GM18526 (cell line): Measurements from ENCODE around the gene P4HB.

Source experiments
- POLR2A ChIP-seq: IDR thresholded peaks from 3 replicates; pipeline ENCODE4 v1.6.1; 2011; ENCODE audit not compliant: insufficient read length; ENCODE audit errors: extremely low read depth

P4HB gene

GRCh38 chr17:81884968-81885367, 24.6 kb upstream of the P4HB start:
- TF ChIP-seq POLR2A, result no peak

DNA sequence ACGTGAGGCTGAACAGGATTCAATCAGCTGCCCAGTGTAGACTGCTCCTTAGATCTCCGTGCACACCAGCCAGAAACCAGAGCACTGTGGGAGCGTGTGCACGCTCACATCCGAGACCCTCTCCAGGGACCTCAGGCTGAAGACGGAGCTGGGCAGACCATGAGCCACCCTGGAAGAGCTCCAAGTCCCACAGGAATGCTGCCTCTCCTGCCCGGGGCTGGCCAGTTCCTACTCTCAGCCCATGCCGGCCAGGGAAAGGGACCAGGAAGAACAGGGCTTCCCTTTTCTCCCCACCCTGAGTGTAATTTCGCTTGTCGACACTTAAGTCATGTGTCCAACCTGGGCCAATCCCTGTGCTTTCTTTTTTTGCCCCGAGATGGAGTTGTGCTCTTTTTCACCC, 24.2 kb upstream of the P4HB start:
- no peak for TF ChIP-seq POLR2A

DNA sequence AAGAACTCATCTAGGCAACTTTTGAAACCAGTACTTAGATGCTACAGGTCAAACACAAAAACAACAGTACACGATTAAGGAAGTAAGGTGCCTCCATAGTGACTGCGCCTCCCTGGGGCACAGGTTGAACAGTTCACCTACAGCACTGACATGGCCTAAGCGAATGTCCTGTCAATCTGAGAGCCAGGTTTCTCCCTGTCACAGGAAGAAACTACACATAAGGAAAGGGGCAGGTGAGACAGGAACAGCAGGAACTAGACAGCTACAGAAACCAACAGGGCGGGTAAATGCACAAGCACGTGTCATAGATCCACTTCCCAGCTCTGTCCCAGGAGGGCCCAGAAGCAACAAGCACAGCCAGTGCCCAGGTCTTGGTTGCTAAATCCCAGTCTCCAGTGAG, 18.8 kb upstream of the P4HB start:
- TF ChIP-seq POLR2A, result no peak

DNA sequence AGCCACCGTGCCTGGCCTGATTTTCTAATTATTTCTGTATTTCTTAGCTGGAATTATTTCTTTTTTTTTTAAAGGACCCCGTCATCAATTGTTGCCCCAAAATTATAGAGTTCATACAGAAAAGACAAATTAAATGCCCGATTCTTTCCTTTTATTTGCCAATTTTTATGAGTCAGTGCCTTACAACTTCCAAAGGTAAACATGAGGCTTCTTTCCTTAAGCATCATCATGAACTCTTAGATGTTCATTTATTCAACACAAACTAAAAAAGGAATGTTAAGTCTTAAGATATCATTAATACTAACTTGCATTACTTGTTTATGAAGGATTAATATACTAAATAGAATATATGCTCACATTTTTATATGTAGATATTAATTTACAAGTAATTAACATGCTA, 18.0 kb upstream of the P4HB start:
- no peak for TF ChIP-seq POLR2A

DNA sequence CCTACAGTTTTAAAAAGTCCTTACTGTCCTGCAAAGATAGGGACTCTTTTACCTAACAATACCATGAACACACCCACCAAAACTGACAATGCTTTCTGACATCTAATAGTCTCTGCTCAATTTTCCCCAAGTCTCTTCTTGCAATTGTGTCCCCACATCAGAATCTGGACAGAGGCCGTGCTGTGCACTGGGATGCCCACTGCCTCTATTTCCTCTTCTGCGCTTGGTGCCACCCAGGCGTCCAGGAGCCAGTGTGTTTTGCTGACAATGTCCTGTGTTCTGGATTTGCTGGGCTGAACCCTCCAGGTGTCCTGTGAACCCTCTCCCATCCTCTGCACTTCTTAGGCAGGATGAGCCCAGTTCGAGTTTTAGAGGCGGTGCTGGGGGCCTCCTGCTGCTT, 17.2 kb upstream of the P4HB start:
- TF ChIP-seq POLR2A, result no peak

DNA sequence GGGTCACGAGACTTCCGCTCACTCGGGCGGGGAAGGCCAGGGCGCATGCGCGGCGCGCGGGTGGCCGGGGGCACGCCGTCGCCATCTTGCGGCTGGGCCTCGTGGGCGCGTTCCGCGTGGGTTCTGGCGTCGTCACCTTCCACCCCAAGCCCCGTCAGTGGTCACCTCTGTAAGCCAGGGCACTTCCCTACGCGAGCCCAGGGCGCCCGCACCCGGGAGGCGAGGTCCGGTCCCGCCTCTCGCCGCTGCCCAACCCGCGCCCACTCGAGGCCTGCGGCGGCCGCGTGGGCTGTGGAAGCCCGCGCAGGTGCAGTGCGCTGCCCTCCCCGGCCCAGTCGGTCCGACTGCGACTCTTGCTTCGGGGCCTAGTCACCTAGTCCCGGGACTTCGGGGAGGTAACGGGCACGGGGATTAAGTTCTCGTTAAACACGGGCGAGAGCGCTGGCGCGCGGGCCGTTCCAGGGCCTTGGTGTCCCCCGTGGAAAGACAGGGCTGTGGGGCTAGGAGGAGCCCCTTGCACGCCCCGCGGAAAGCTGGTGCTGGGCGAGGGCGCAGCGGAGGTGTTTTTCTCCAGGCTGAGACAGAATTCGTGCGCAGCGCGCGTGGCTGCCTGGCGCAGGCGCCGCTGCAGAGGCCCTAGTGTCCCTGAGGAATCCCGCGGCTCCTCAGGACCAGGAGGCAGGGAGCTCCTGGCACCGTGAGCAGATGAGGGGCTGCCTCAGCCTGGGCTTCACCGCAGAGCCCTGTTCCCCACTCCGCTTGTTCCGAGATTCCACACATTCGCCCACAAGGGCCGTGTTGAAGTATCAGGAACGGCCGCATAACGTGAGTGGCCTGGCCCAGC, 11.3 kb upstream of the P4HB start:
- peak; percentile 84 for TF ChIP-seq POLR2A

- no peak for TF ChIP-seq POLR2A
Measured at GRCh38 chr17:81870981-81871386, 10.6 kb upstream of the P4HB start, which contains the start of gene ARHGDIA. Gene ARHGDIA, minus strand, starts transcription at chr17:81871337. Its CDS starts 1,407 bp downstream, at chr17:81869930.

GRCh38 chr17:81870131-81870980, 10.0 kb upstream of the P4HB start:
- peak; percentile 25 for TF ChIP-seq POLR2A

GRCh38 chr17:81869221-81870130, 9.1 kb upstream of the P4HB start:
- TF ChIP-seq POLR2A, result peak; percentile 32

GRCh38 chr17:81868674-81869220, 8.4 kb upstream of the P4HB start:
- TF ChIP-seq POLR2A, result no peak

DNA sequence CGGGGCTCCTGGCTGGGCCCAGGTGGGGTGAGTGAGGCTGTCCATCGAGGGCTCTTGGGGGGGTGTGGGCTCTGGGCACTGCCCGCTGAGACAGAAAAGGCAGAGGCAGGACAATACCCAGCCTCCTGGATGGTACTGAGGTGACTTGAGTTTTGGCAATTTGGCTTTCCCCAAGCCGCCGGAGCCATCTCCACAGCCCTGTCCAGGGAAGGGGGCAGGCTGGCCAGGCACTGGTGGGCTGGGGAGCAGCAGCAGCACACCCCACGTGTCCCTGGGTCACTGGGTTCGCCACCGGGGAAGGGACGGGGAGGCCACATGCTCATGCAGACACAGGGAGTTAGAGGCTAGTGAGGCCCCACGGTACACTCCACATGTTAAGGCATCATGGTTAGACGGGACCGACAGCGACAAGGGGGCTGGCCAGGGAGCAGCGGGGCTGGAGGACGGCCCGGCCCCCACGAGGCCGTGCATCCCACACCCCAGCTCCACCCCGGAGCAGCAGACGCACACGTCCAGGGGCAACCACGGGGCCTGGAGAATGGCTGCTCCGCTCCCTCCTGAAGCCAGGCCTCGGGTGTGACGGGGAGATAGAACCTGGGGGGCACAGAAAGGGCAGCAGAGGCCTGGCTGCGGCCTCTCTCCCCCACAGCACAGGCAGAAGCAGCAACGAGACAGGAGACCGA, 7.8 kb upstream of the P4HB start:
- TF ChIP-seq POLR2A, result no peak

DNA sequence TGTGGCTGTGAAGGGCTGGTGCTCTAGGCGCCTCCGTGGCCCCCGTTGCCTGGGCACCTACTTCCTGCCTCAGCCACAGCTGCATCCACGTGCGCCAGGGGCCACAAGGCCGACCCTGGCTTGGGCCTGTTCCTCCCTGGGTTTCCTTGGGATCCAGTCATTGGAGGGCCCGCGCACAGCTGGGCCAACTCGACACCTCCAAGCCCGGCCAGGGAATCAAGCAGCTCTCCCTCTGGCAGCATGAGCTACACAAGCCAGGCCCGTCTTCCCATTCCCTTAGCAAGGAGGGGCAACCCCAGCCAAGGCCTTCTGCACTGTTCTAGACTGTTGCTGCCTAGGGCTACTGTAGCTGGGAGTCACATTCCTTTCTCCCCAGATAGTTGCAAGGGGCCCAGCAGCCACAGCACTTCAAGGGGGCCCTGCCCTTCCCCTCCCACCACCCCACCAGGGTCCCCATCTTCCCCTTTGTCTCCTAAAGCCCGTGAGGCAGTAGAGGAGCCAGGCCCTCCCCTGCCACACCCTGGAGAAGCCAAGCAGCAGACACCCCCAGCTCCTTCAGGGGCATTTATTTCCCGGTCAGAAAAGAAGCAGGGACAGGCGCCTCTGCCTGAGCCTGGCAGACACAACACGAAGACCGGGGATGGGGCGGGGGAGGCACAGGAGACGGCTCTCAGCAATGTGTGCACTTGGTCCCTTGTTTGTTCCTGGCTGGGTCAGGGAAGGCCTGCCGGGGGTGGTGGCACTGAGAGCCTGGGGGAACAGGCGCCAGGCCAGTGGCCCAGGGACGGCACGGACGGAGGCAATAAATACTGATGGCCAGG, 7.0 kb upstream of the P4HB start:
- peak; percentile 33 for TF ChIP-seq POLR2A

DNA sequence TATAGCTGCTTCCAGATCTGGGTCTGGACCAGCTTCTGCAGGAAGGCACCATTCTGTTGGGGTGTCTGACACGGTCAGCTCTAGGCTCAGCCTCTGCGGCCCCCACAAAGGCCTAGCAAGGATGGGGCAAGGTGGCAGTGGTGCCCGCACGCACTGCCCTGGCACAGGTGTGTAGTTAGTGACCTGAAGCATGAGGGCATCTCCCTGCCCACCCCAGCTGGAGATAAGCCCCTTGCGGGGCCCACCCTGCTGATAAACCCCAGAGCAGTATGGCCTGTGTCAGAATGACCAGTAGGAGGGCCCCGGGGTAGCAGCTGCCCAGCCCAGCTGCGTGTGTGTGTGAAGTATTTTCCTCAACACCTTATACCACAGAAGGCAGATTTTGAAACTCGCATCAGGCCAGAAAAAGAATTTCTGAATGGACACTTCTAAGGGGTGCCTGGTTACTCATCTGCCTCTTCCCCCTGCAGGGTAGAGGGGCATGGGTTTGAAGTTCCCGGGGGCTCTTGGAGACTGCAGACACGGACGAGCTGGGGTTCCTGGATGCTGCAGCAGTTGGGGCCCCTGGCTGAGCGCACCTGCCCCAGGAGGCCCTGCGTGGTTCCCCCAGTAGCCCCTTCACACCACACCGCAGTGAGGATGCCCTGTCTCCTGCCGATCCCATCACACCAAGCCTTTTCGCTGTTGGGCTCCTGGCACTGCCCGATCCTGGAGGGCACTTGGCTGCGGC, 6.3 kb upstream of the P4HB start:
- TF ChIP-seq POLR2A, result peak; percentile 49
